SW 1271 (cell line): ENCODE measurements around the gene TCF3.

Experiments used
- DNase-seq, 2 experiments: peaks; one replicate each; lab custom pipeline; 2025; lab: John Stamatoyannopoulos, UW

The TCF3 gene

GRCh38 chr19:1609680-1610474 is 42.5 kb downstream of the TCF3 start:
- DNase-seq: no peak

- no peak for DNase-seq
Measured at GRCh38 chr19:1609103-1609396, 43.4 kb downstream of the TCF3 start.

- no peak for DNase-seq
Measured at GRCh38 chr19:1608359-1609102, 43.9 kb downstream of the TCF3 start.

- no peak for DNase-seq
Measured at GRCh38 chr19:1606138-1606651, 46.2 kb downstream of the TCF3 start.

- DNase-seq: peak; percentile 83 to 95
Measured at GRCh38 chr19:1605236-1606137, 46.9 kb downstream of the TCF3 start, which contains the start of gene UQCR11. UQCR11 (minus strand) TSS chr19:1605462; CDS start chr19:1605409, 53 bp downstream.

GRCh38 chr19:1602091-1602707 is 50.2 kb downstream of the TCF3 start:
- no peak for DNase-seq

- DNase-seq: no peak
Measured at GRCh38 chr19:1601613-1602064, 50.8 kb downstream of the TCF3 start.

GRCh38 chr19:1599460-1599846 is 53.0 kb downstream of the TCF3 start:
- DNase-seq: no peak

GRCh38 chr19:1598777-1599459 is 53.5 kb downstream of the TCF3 start:
- DNase-seq: no peak

- DNase-seq: no peak
Measured at GRCh38 chr19:1593501-1593772, 59.0 kb downstream of the TCF3 start.

- peak; percentile 67 to 88 for DNase-seq
Measured at GRCh38 chr19:1592755-1593500, 59.5 kb downstream of the TCF3 start, which contains the start of gene MBD3. MBD3 (minus strand) TSS chr19:1592865; CDS start chr19:1592631, 234 bp downstream.

GRCh38 chr19:1592024-1592754 is 60.2 kb downstream of the TCF3 start:
- peak; percentile 71 to 76 for DNase-seq

- DNase-seq: no peak
Measured at GRCh38 chr19:1591421-1592023, 60.9 kb downstream of the TCF3 start.

- DNase-seq: peak in 1 of 2 experiments; percentile 32
Measured at GRCh38 chr19:1590641-1591397, 61.6 kb downstream of the TCF3 start.

- DNase-seq: no peak
Measured at GRCh38 chr19:1587872-1588271, 64.5 kb downstream of the TCF3 start.

- no peak for DNase-seq
Measured at GRCh38 chr19:1585243-1585580, 67.2 kb downstream of the TCF3 start.

GRCh38 chr19:1584500-1585242 is 67.7 kb downstream of the TCF3 start:
- DNase-seq: no peak

GRCh38 chr19:1582201-1582600 is 70.2 kb downstream of the TCF3 start:
- no peak for DNase-seq
